Lower leg skin (tissue), 4 donors: ENCODE results near the gene ABCA7. TPM values are rescaled to one million over a fixed set of nuclear protein-coding genes. Genes with fewer than 3 reads are reported as not detected.
A peak's percentile ranks its signal among the peaks of the same experiment; 100 is the strongest.

Source experiments
- DNase-seq, 2 donors: peaks; one replicate each; pipeline ENCODE4 v3.0.0-alpha.2; 2019; ENCODE audit warnings: low spot score in 2 of 2
- H3K4me3 ChIP-seq: fragments of 200-600 bp; sonication (generic); 2 replicates; pipeline ENCODE4 v1.5.1; 2017; ENCODE audit warnings: mild to moderate bottlenecking, low read depth; ENCODE audit not compliant: poor library complexity, severe bottlenecking
- CTCF ChIP-seq, 3 donors: fragments of 450-650 bp; IDR thresholded peaks; one replicate each; pipeline ENCODE4 v1.5.1; 2016; ENCODE audit warnings: antibody characterized with exemption in 3 of 3, mild to moderate bottlenecking in 3 of 3, moderate library complexity in 2 of 3
- POLR2A ChIP-seq, 2 donors: fragments of 450-650 bp; IDR thresholded peaks; one replicate each; pipeline ENCODE4 v1.6.1; 2016 to 2017; ENCODE audit warnings: antibody characterized with exemption in 2 of 2, mild to moderate bottlenecking in 1 of 2, moderate library complexity in 1 of 2
- WGBS, 2 donors: methylation state at CpG; one replicate each; pipeline ENCODE4 v1.1.5; 2018; 5-methylcytosine and 5-hydroxymethylcytosine counted together
- intact Hi-C: fragments of 100-400 bp; cut with DNase I; formaldehyde crosslinking; loops from one replicate; pipeline ENCODE4 v1.15.0; 2023; ENCODE audit warnings: low total_unique reads
- total RNA-seq, 4 donors: library from RNA; depleted of rRNA; stranded (reverse); fragments of >200 nt; gene quantifications; one replicate each; pipeline ENCODE4 v1.1.0, GENCODE V29; 2016

Gene ABCA7
- total RNA-seq, 4 donors from 2014 or later = 30.3 to 39.8 (median 33.5) TPM

- H3K4me3 ChIP-seq = peak within 1 kb of the TSS; percentile 8
- intact Hi-C loops = no loop called here
- no peak for DNase-seq
- TF ChIP-seq POLR2A (IDR thresholded peaks at IDR 0.05) (no peak), CTCF (IDR thresholded peaks at IDR 0.05) (no peak)
- 0 to 6% methylated on average over 16 to 32 of the region's 61 CpGs for WGBS, 2 donors
Observed at GRCh38 chr19:1066748-1067340, 26.9 kb downstream of the ABCA7 start, which contains the start of gene ARHGAP45. Gene ARHGAP45 (plus strand): TSS chr19:1067167. CDS start chr19:1067406, 239 bp downstream.

- no peak for DNase-seq
- intact Hi-C loops = no loop called here
- 7% methylated on average over 17 to 30 of the region's 38 CpGs for WGBS, 2 donors
- TF ChIP-seq CTCF (IDR thresholded peaks at IDR 0.05) (no peak), POLR2A (IDR thresholded peaks at IDR 0.05) (no peak)
- peak overlapping the region; percentile 8 for H3K4me3 ChIP-seq
Observed at GRCh38 chr19:1067341-1067957, 27.5 kb downstream of the ABCA7 start.

GRCh38 chr19:1068009-1069001, 28.4 kb downstream of the ABCA7 start:
- intact Hi-C loops = no loop called here
- TF ChIP-seq CTCF (IDR thresholded peaks at IDR 0.05) (no peak), POLR2A (IDR thresholded peaks at IDR 0.05) (no peak)
- no peak overlapping the region for H3K4me3 ChIP-seq
- WGBS, 2 donors = 62 to 67% methylated on average over 30 to 33 of the region's 45 CpGs
- DNase-seq = no peak

GRCh38 chr19:1069009-1069779, 29.3 kb downstream of the ABCA7 start:
- peak; percentile 64 to 93 for DNase-seq
- 34 to 38% methylated on average over 19 to 25 of the region's 25 CpGs for WGBS, 2 donors

More at GRCh38 chr19:1069009-1069779, 29.3 kb downstream of the ABCA7 start:
- intact Hi-C loops = no loop called here
- no peak overlapping the region for H3K4me3 ChIP-seq
- TF ChIP-seq POLR2A (IDR thresholded peaks at IDR 0.05) (no peak), CTCF (IDR thresholded peaks at IDR 0.05) (no peak)
